Measurements from ENCODE around the gene OCA2. TPM values are rescaled to one million over a fixed set of nuclear protein-coding genes. Genes with fewer than 3 reads are reported as not detected.

The OCA2 gene
- total RNA-seq, 1 donor from 2014 or later: 0.25 TPM

- TF ChIP-seq CTCF (IDR thresholded peaks at IDR 0.05): no peak
- no peak for TF ChIP-seq POLR2A (IDR thresholded peaks at IDR 0.05)
- no peak for TF ChIP-seq POLR2AphosphoS5 (IDR thresholded peaks at IDR 0.05; ENCODE audit: insufficient read depth in 1 of 2, low read depth in 1 of 2)
- intact Hi-C loops (cut with DNase I): no loop called here
- no peak overlapping the region for H3K27ac ChIP-seq
- H3K4me3 ChIP-seq: no peak overlapping the region
- no peak for DNase-seq (ENCODE audit: extremely low spot score in 2 of 2)
- H3K27me3 ChIP-seq: no peaks in the 10 kb centered on the region
- H3K4me1 ChIP-seq: no peaks in the 10 kb centered on the region
- no peaks in the 10 kb centered on the region for H3K9me3 ChIP-seq
- no peaks in the 10 kb centered on the region for H3K36me3 ChIP-seq
Observed at GRCh38 chr15:27797765-27798164, 301.4 kb downstream of the OCA2 start.

- Histone ChIP-seq H3K27ac (no peak overlapping the region), H3K27me3 (no peaks in the 10 kb centered on the region), H3K9me3 (no peaks in the 10 kb centered on the region), H3K36me3 (no peaks in the 10 kb centered on the region), H3K4me3 (no peak overlapping the region), H3K4me1 (no peaks in the 10 kb centered on the region)
- TF ChIP-seq POLR2A (IDR thresholded peaks at IDR 0.05) (no peak), POLR2AphosphoS5 (IDR thresholded peaks at IDR 0.05; ENCODE audit: insufficient read depth in 1 of 2, low read depth in 1 of 2) (no peak), CTCF (IDR thresholded peaks at IDR 0.05) (no peak)
- intact Hi-C loops (cut with DNase I): no loop called here
- DNase-seq (ENCODE audit: extremely low spot score in 2 of 2): no peak
Observed at GRCh38 chr15:27796405-27797320, 302.5 kb downstream of the OCA2 start.

GRCh38 chr15:27792756-27793264 lies 306.3 kb downstream of the OCA2 start:
- Histone ChIP-seq H3K27ac (no peak overlapping the region), H3K36me3 (no peaks in the 10 kb centered on the region), H3K4me1 (no peaks in the 10 kb centered on the region), H3K27me3 (no peaks in the 10 kb centered on the region), H3K9me3 (no peaks in the 10 kb centered on the region), H3K4me3 (no peak overlapping the region)
- intact Hi-C loops (cut with DNase I): no loop called here
- TF ChIP-seq POLR2A (IDR thresholded peaks at IDR 0.05): no peak
- no peak for DNase-seq (ENCODE audit: extremely low spot score in 2 of 2)

- intact Hi-C loops (cut with DNase I): no loop called here
- no peaks in the 10 kb centered on the region for H3K9me3 ChIP-seq
- H3K4me1 ChIP-seq: no peaks in the 10 kb centered on the region
- no peaks in the 10 kb centered on the region for H3K27me3 ChIP-seq
- no peak overlapping the region for H3K27ac ChIP-seq
- H3K4me3 ChIP-seq: no peak overlapping the region
- TF ChIP-seq CTCF (IDR thresholded peaks at IDR 0.05): no peak
- TF ChIP-seq POLR2AphosphoS5 (IDR thresholded peaks at IDR 0.05; ENCODE audit: insufficient read depth in 1 of 2, low read depth in 1 of 2): no peak
- TF ChIP-seq POLR2A (IDR thresholded peaks at IDR 0.05): no peak
- no peak for DNase-seq (ENCODE audit: extremely low spot score in 2 of 2)
- H3K36me3 ChIP-seq: no peaks in the 10 kb centered on the region
Observed at GRCh38 chr15:27790270-27790669, 308.8 kb downstream of the OCA2 start.

DNA sequence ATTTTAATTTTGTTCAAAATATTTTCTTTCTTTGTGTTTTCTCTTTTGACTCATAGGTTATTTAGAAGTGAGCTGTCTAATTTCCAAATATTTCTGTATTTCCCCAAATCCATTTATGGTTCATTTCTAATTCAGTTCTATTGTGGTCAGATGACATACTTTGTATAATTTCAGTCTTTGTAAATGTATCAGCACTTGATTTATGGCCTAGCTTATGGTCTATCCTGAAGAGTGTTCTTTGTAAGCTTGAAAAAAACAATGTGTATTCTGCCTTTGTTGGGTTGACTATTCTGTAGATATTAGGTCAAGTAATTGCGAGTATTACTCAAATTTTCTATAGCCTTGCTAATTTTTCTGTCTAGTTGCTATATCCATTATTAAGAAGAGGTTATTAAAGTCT lies 311.2 kb downstream of the OCA2 start:
- DNase-seq (ENCODE audit: extremely low spot score in 2 of 2): no peak
- H3K4me1 ChIP-seq: no peaks in the 10 kb centered on the region
- no peak overlapping the region for H3K4me3 ChIP-seq
- intact Hi-C loops (cut with DNase I): no loop called here
- TF ChIP-seq CTCF (IDR thresholded peaks at IDR 0.05) (no peak), POLR2AphosphoS5 (IDR thresholded peaks at IDR 0.05; ENCODE audit: insufficient read depth in 1 of 2, low read depth in 1 of 2) (no peak), POLR2A (IDR thresholded peaks at IDR 0.05) (no peak)
- no peaks in the 10 kb centered on the region for H3K27me3 ChIP-seq
- no peak overlapping the region for H3K27ac ChIP-seq
- H3K9me3 ChIP-seq: no peaks in the 10 kb centered on the region
- no peaks in the 10 kb centered on the region for H3K36me3 ChIP-seq

Measured in vagina (tissue), 2 donors.